HG02973 (cell line): Measurements from ENCODE around the gene STON1.
"Not testable (repeated sequence)": the region's sequence is repeated elsewhere in the genome, so short reads cannot be mapped to it uniquely, and the experiment has no call there.

Experiments used
- ATAC-seq: cut with Tn5 transposase; IDR thresholded peaks from one replicate; pipeline ENCODE4 v1.9.1; 2021; ENCODE audit warnings: moderate library complexity; ENCODE audit not compliant: unreplicated experiment

STON1 gene

GRCh38 chr2:48614581-48614980 lies 84.6 kb downstream of the STON1 start:
- ATAC-seq = not testable (repeated sequence)

GRCh38 chr2:48617618-48618017 lies 87.7 kb downstream of the STON1 start, which contains the start of gene GTF2A1L:
GTF2A1L (plus strand) TSS chr2:48617856; CDS start chr2:48617875, 19 bp downstream.
- ATAC-seq = no peak

- ATAC-seq = no peak
Observed at GRCh38 chr2:48619526-48619925, 89.6 kb downstream of the STON1 start.

GRCh38 chr2:48620604-48621003 lies 90.7 kb downstream of the STON1 start:
- no peak for ATAC-seq

DNA sequence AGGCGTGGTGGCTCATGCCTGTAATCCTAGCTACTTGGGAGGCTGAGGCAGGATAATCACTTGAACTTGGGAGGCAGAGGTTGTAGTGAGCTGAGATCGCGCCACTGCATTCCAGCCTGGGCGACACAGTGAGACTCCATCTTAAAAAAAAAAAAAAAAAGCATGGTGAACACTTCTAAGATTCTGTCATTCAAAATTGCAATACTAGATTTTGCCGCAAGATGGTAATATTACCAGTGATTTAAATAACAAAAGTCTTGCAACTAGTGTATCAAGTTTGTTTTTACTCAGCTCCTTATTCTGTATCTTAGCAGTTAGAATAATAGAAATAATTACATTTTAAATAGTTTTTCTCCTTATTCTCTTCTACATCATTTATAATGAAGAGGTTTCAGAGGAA lies 92.7 kb downstream of the STON1 start:
- ATAC-seq = not testable (repeated sequence)

DNA sequence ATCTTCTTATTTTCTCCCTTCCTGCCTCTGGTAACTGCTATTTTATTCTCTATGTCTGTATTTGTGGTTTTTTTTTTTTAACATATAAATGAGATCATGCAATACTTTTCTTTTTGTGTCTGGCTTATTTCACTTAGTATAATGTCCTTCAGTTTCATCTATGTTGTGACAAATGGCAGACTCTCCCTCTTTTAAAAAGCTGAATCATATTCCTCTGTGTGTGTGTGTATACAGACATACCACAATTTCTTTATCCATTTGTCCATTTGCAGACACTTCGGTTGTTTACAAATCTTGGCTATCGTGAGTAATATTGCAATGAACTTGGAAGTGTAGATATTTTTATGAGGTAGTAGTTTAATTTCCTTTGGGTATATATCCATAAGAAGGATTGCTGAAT lies 94.7 kb downstream of the STON1 start:
- no peak for ATAC-seq

DNA sequence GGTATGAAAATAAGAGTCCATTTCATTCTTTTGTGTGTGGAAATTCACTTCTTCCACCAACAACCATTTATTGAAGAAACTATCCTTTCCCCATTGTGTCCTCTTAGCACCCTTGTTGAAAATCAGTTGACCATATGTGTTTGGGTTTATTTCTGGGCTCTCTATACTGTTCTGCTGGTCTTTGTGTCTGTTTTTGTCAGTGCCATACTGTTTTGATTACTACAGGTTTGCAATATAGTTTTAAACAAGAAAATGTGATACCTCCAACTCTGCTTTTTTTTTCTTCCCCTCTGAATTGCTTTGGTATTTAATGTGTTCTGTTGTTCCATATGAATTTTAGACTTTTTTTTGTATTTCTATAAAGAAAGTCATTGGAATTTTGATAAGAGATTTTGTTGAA lies 96.1 kb downstream of the STON1 start:
- no peak for ATAC-seq

GRCh38 chr2:48633143-48633542 lies 103.2 kb downstream of the STON1 start:
- no peak for ATAC-seq

DNA sequence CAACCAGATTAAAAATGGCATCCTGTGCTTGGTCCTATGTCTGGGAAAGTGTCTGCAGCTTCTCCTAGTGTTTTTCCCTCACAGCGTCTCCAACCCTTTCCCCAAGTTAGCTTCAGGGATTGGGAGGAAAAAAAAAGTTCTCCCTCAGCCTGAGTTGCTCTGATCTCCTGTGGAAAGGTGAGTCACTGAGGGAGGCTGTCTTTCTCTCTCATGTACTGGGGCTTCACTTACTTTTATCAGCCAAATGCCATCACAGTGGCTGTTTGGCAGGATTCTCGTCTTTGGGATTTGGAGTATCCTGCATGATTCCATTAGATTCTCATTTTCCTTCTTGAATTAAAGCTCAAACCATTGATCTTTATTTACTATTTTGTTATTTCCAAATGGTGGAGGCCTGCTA lies 105.8 kb downstream of the STON1 start:
- no peak for ATAC-seq

DNA sequence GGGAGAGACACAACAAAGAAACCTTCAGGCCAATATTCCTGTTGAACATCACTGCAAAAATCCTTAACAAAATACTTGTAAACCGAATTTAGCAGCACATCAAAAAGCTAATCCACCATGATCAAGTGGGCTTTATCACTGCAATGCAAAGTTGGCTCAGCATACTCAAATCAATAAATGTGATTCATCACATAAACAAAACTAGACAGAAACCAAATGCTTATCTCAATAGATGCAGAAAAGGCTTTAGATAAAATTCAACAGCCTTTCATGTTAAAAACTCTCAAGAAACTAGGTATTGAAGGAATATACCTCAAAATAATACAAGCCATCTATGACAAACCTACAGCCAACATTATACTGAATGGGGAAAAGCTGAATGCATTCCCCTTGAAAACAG lies 108.3 kb downstream of the STON1 start:
- ATAC-seq = no peak
